OCI-LY7 (cell line): Measurements from ENCODE around the gene DPYSL5. TPM values are rescaled to one million over a fixed set of nuclear protein-coding genes. Genes with fewer than 3 reads are reported as not detected.

Experiments
- BruUV-seq: library from RNA; stranded (reverse); fragments of 400-500 nt; replicated peaks from 2 replicates; lab custom pipeline; 2021; lab: Mats Ljungman, UMichigan
- CTCF ChIA-PET: fragments of 300-600 bp; sonication (Branson Sonifier 250); formaldehyde crosslinking; loops from one replicate; lab custom pipeline; 2022; ENCODE audit warnings: antibody characterized with exemption; ENCODE audit not compliant: unreplicated experiment; lab: Charles Lee
- POLR2A ChIA-PET: fragments of 300-600 bp; sonication (Branson Sonifier 250); formaldehyde crosslinking; loops from one replicate; lab custom pipeline; 2022; ENCODE audit warnings: antibody characterized with exemption; lab: Charles Lee
- DNase-seq: peaks from one replicate; pipeline ENCODE4 v3.0.0-alpha.2; 2015; ENCODE audit warnings: low spot score
- H2AFZ ChIP-seq: fragments of 200-600 bp; sonication (generic), shearing (Covaris generic); 2 replicates; pipeline ENCODE4 v1.6.1; 2014; ENCODE audit warnings: mild to moderate bottlenecking, antibody characterized with exemption, low read length, moderate library complexity
- H3K27ac ChIP-seq: fragments of 200-600 bp; sonication (generic); 2 replicates; pipeline ENCODE4 v1.5.1; 2014; ENCODE audit warnings: mixed run types, low read depth, mild to moderate bottlenecking, moderate library complexity, low read length, inconsistent platforms; ENCODE audit not compliant: poor library complexity, severe bottlenecking
- H3K36me3 ChIP-seq: fragments of 200-600 bp; sonication (generic); 2 replicates; pipeline ENCODE4 v1.6.1; 2014; ENCODE audit warnings: mild to moderate bottlenecking, antibody characterized with exemption, low read length, moderate library complexity, mixed read lengths; ENCODE audit not compliant: insufficient read depth
- H3K4me1 ChIP-seq: fragments of 200-600 bp; sonication (generic); 2 replicates; pipeline ENCODE4 v1.5.1; 2014; ENCODE audit warnings: mild to moderate bottlenecking, low read length; ENCODE audit not compliant: insufficient read depth, poor library complexity, severe bottlenecking
- H3K4me2 ChIP-seq: fragments of 200-600 bp; sonication (generic); 2 replicates; pipeline ENCODE4 v1.6.1; 2014; ENCODE audit warnings: mild to moderate bottlenecking, low read length
- H3K4me3 ChIP-seq: fragments of 200-600 bp; sonication (generic); 2 replicates; pipeline ENCODE4 v1.5.1; 2014; ENCODE audit warnings: mild to moderate bottlenecking, low read depth, low read length; ENCODE audit not compliant: poor library complexity, severe bottlenecking
- H3K79me2 ChIP-seq: fragments of 200-600 bp; sonication (generic); 2 replicates; pipeline ENCODE4 v1.6.1; 2016; ENCODE audit warnings: low read depth, mild to moderate bottlenecking, low read length, moderate library complexity, mixed read lengths; ENCODE audit not compliant: insufficient read depth
- H3K9me2 ChIP-seq: fragments of 200-600 bp; sonication (generic); 2 replicates; pipeline ENCODE4 v1.6.1; 2016; ENCODE audit warnings: mild to moderate bottlenecking, low read length, mixed read lengths; ENCODE audit not compliant: insufficient read depth
- H3K9me3 ChIP-seq: fragments of 200-600 bp; sonication (generic); 2 replicates; pipeline ENCODE4 v1.6.1; 2014; ENCODE audit warnings: mild to moderate bottlenecking, mixed run types, low read length, mixed read lengths
- H4K20me1 ChIP-seq: fragments of 200-600 bp; sonication (generic); 2 replicates; pipeline ENCODE4 v1.6.1; 2014; ENCODE audit warnings: mild to moderate bottlenecking, antibody characterized with exemption, low read length, moderate library complexity, mixed read lengths; ENCODE audit not compliant: insufficient read depth
- CTCF ChIP-seq: fragments of 200-600 bp; sonication (generic); conservative IDR thresholded peaks from 2 replicates; pipeline ENCODE4 v1.5.1; 2014; ENCODE audit warnings: mild to moderate bottlenecking, antibody characterized with exemption, low read length, moderate library complexity, mixed read lengths
- EZH2phosphoT487 ChIP-seq: fragments of 200-600 bp; sonication (generic); IDR thresholded peaks from 2 replicates; pipeline ENCODE4 v1.6.1; 2018; ENCODE audit warnings: low read depth, borderline replicate concordance, mild to moderate bottlenecking, mixed run types, antibody characterized with exemption, low read length, moderate library complexity, mixed read lengths
- intact Hi-C: fragments of 100-400 bp; cut with micrococcal nuclease; formaldehyde crosslinking; loops from one replicate; pipeline ENCODE4 v1.10.0; 2022; ENCODE audit not compliant: unreplicated experiment
- total RNA-seq, 2 experiments: library from RNA; depleted of rRNA in 1 of 2; stranded (reverse); fragments of >200 nt in 1 of 2; shearing (Covaris generic) in 1 of 2; gene quantifications; 2 replicates each; pipeline ENCODE4 v1.2.3, GENCODE V29; 2014 to 2022

DPYSL5 gene
- total RNA-seq, 2 experiments from 2014 or later, result not detected

GRCh38 chr2:26936855-26937254 is 88.9 kb downstream of the DPYSL5 start:
- Histone ChIP-seq H3K4me3 (no peak overlapping the region), H3K79me2 (no peaks in the 10 kb centered on the region), H3K9me2 (no peaks in the 10 kb centered on the region), H3K9me3 (no peaks in the 10 kb centered on the region), H4K20me1 (no peaks in the 10 kb centered on the region), H3K4me2 (no peak overlapping the region), H2AFZ (no peak overlapping the region), H3K36me3 (no peaks in the 10 kb centered on the region), H3K4me1 (no peaks in the 10 kb centered on the region), H3K27ac (no peak overlapping the region)
- BruUV-seq, result no TSS peak
- no peak for DNase-seq
- intact Hi-C loops, result no loop called here
- CTCF ChIA-PET, result interaction anchor here (0.6 kb wide), 1 partner anchor 87 kb away, joined by 3 read pairs; no protein-coding TSS in a partner anchor
- POLR2A ChIA-PET, result interaction anchor here (0.6 to 0.7 kb wide), 2 partner anchors 35 to 95 kb away, joined by 4 read pairs; no protein-coding TSS in a partner anchor
- TF ChIP-seq EZH2phosphoT487, result no peak
- no peak for TF ChIP-seq CTCF

- no peaks in the 10 kb centered on the region for H3K9me2 ChIP-seq
- intact Hi-C loops, result no loop called here
- H3K9me3 ChIP-seq, result no peaks in the 10 kb centered on the region
- no TSS peak for BruUV-seq
- H3K4me2 ChIP-seq, result no peak overlapping the region
- TF ChIP-seq CTCF (no peak), EZH2phosphoT487 (no peak)
- H3K27ac ChIP-seq, result no peak overlapping the region
- H3K36me3 ChIP-seq, result no peaks in the 10 kb centered on the region
- no peaks in the 10 kb centered on the region for H3K79me2 ChIP-seq
- ChIA-PET POLR2A (interaction anchor here (0.5 kb wide), 1 partner anchor 72 kb away, joined by 3 read pairs; no protein-coding TSS in a partner anchor), CTCF (interaction anchor here (1.0 kb wide), 1 partner anchor 17 kb away, joined by 3 read pairs; no protein-coding TSS in a partner anchor)
- no peak overlapping the region for H2AFZ ChIP-seq
- H4K20me1 ChIP-seq, result no peaks in the 10 kb centered on the region
- DNase-seq, result no peak
- H3K4me1 ChIP-seq, result no peaks in the 10 kb centered on the region
- H3K4me3 ChIP-seq, result no peak overlapping the region
These were observed 90.6 kb downstream of the DPYSL5 start for GRCh38 chr2:26938399-26939118.

- Histone ChIP-seq H3K4me1 (no peaks in the 10 kb centered on the region), H3K36me3 (no peaks in the 10 kb centered on the region), H3K4me2 (no peak overlapping the region), H3K79me2 (no peaks in the 10 kb centered on the region), H3K4me3 (no peak overlapping the region), H3K9me2 (no peaks in the 10 kb centered on the region), H3K27ac (no peak overlapping the region), H2AFZ (no peak overlapping the region), H4K20me1 (no peaks in the 10 kb centered on the region), H3K9me3 (no peaks in the 10 kb centered on the region)
- intact Hi-C loops, result no loop called here
- TF ChIP-seq EZH2phosphoT487 (no peak), CTCF (no peak)
- no peak for DNase-seq
- no TSS peak for BruUV-seq
- ChIA-PET POLR2A (interaction anchor here (0.7 kb wide), 1 partner anchor 94 kb away, joined by 5 read pairs; no protein-coding TSS in a partner anchor), CTCF (no interaction called here)
These were observed 92.1 kb downstream of the DPYSL5 start for GRCh38 chr2:26940001-26940400.
